D721Med (cell line): ENCODE data around the gene KIAA1328.

Experiments
- DNase-seq: peaks from one replicate; pipeline ENCODE4 v3.0.0; 2011; ENCODE audit warnings: low spot score; ENCODE audit not compliant: insufficient read length
- FAIRE-seq: peaks from 2 replicates; lab custom pipeline; 2011; peaks lifted over from hg19 to GRCh38; lab: Jason Lieb, UNC
- CTCF ChIP-seq: IDR thresholded peaks from 2 replicates; pipeline ENCODE4 v1.5.1; 2012; ENCODE audit warnings: mild to moderate bottlenecking, control low read depth; ENCODE audit not compliant: insufficient read depth; ENCODE audit errors: missing control alignments

The KIAA1328 gene

DNA sequence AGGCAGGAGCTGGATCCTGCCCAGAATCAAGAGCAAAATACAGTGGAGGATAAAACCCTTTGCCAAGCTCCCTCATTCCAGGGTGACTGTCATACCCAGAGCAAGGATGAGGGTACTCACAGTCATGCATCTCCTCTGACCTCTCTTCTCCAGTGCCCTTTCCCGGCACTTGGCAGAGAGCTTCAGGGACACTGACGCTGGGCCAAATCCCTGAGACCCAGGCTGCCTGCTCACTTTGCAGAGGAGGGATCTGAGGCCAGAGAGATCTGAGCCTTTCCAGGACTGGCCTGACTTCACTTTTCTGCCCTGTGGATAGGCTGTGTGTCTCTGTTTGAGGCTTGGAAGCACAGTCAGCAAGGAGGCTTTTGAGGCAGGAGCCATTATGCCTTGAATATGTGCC is 406.7 kb downstream of the KIAA1328 start:
- FAIRE-seq: no peak
- no peak for DNase-seq
- no peak for TF ChIP-seq CTCF

- no peak for FAIRE-seq
- no peak for DNase-seq
- TF ChIP-seq CTCF: no peak
These were observed 409.6 kb downstream of the KIAA1328 start for GRCh38 chr18:37238282-37239108.

DNA sequence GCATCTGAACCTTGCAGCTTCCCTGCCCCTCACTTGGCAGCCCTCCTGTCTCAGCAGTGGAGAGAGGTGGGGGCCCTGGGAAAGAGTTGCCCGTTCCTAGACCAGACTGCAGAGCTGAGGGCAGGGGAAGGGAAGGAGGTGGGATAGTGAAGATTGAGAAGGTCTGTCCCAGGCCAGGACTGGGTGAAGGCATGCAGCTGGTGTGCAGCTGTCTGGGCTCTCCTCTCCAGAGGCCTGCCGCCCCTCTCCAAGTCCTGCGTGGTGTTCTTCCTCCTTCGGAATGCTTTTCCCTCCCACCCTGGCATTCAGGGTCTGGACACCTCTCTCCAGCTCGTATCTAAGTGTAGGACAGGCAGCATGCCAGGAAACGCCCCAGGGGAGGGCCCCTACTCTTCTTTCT is 413.2 kb downstream of the KIAA1328 start:
- DNase-seq: no peak
- TF ChIP-seq CTCF: no peak
- no peak for FAIRE-seq

- FAIRE-seq (no peak), DNase-seq (no peak)
- no peak for TF ChIP-seq CTCF
These were observed 414.1 kb downstream of the KIAA1328 start for GRCh38 chr18:37242826-37243560.

DNA sequence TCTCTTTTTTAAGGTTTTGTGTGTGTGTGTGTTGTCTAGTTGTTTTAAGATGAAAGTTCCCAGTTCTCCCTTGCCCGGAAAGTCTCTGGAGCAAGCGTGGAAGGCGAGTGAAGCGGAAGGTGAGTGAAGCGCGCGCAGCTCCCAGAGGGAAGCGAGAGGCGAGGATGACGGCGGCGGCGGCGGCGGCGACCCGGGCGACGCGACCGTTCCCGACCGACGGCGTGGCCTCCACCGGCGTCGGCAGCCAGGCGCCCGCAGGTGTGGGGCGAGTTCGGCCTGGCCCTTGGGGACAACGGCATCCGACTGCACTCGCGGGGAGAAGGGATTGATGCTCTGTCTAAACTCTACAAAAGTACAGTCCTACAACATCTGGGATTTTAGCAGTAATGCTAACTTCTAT is 414.8 kb downstream of the KIAA1328 start:
- no peak for TF ChIP-seq CTCF
- FAIRE-seq (no peak), DNase-seq (no peak)

GRCh38 chr18:37244618-37245017 is 415.7 kb downstream of the KIAA1328 start:
- TF ChIP-seq CTCF: no peak
- FAIRE-seq: no peak
- no peak for DNase-seq
